ENCODE measurements around the gene SON.

The SON gene

DNA sequence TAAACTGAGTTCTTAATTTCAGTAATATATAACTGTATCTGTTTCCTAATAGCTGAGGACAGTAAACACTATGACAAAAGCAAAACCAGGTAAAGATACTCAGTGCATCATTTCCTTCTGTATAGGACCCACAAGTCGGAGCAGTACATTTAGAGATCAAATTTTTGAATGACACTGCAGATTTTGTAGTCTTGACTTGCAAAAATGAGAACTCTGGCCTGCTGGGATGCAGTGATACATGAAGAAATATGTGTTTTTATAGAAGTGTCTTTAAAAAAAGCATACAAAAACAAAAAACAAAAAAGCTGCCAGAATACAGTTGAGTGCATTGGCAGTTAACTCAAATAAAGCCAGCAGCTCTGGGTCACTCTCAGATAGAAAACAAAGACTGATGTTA lies 19.9 kb upstream of the SON start:
- TF ChIP-seq, protein P1, sequence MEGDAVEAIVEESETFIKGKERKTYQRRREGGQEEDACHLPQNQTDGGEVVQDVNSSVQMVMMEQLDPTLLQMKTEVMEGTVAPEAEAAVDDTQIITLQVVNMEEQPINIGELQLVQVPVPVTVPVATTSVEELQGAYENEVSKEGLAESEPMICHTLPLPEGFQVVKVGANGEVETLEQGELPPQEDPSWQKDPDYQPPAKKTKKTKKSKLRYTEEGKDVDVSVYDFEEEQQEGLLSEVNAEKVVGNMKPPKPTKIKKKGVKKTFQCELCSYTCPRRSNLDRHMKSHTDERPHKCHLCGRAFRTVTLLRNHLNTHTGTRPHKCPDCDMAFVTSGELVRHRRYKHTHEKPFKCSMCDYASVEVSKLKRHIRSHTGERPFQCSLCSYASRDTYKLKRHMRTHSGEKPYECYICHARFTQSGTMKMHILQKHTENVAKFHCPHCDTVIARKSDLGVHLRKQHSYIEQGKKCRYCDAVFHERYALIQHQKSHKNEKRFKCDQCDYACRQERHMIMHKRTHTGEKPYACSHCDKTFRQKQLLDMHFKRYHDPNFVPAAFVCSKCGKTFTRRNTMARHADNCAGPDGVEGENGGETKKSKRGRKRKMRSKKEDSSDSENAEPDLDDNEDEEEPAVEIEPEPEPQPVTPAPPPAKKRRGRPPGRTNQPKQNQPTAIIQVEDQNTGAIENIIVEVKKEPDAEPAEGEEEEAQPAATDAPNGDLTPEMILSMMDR (IDR thresholded peaks at IDR 0.05; ENCODE audit: control extremely low read depth, extremely low read depth, low read depth, missing control alignments) = no peak
- CTCF ChIA-PET = no interaction called here
- DNase-seq (ENCODE audit: extremely low spot score) = no peak
- POLR2A ChIA-PET = no interaction called here

DNA sequence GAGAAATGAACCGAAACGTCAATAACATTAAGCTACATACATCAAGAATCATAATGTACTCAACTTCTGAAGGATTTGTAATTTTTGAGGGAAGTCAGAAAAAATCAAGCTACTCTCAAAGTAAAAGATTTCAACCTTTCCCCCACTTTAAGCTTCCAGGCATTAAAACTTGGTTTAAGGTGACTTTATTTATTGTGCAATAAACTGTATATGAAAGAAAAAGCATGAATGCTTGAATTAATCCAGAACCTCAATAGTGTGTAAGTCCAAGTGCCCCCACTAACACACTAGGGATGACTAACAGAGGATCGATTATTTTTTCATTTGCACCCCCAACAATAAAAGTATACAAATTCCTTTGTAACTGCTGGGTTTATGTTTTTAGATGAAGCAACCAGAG lies 11.8 kb upstream of the SON start:
- ChIA-PET CTCF (interaction anchor here (1.0 kb wide), 1 partner anchor 169 kb away, joined by 4 read pairs; no protein-coding TSS in a partner anchor), POLR2A (interaction anchor here (0.7 kb wide), 1 partner anchor 40 kb away, joined by 4 read pairs; no protein-coding TSS in a partner anchor)
- no peak for DNase-seq (ENCODE audit: extremely low spot score)
- TF ChIP-seq, protein P1 (IDR thresholded peaks at IDR 0.05; ENCODE audit: control extremely low read depth, extremely low read depth, low read depth, missing control alignments) = no peak

DNA sequence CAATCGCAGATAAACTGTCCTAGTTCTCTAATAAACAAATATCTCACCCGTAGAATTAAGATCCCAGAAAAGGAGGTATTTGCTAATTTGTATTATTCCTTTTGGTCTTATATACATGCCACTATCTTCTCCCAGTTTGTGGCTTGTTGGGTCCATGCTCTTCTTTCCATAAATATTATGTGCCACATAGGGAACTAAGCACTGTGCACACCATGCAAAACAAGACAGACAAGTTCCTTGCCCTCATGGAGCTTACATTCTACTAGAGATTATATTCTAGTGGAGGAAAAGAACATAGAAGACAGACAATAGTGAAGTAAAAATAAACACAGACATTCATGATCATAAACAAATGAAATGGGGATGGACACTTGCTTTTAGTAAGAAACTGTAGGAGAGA lies 5.6 kb upstream of the SON start:
- ChIA-PET CTCF (interaction anchor here (1.1 to 1.2 kb wide), 2 partner anchors 20 to 176 kb away, joined by 3 to 4 read pairs; no protein-coding TSS in a partner anchor), POLR2A (no interaction called here)
- DNase-seq (ENCODE audit: extremely low spot score) = no peak
- TF ChIP-seq, protein P1 (IDR thresholded peaks at IDR 0.05; ENCODE audit: control extremely low read depth, extremely low read depth, low read depth, missing control alignments) = no peak

DNA sequence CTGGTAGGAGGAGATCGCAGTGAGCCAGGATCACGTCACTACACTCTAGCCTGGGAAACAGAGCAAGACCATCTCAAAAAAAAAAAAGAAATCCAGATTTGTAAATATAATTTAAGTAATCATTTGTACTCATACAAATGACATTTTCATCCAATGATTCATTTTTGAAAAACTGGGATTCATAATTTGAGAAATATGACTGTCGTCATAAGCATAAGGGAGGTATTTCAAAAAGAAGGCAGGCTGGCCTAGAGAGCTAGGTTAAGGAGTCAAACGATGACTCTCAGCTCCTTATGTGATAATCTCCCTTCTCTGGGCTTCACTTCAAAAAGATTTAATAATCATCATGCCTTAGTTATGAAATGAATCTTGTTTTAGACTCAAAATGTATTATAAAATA lies 3.2 kb upstream of the SON start:
- TF ChIP-seq, protein P1 (IDR thresholded peaks at IDR 0.05; ENCODE audit: control extremely low read depth, extremely low read depth, low read depth, missing control alignments) = no peak
- CTCF ChIA-PET = interaction anchor here (1.5 kb wide), 1 partner anchor 48 kb away, joined by 3 read pairs; the partner anchor contains the start of gene DNAJC28
- POLR2A ChIA-PET = no interaction called here
- no peak for DNase-seq (ENCODE audit: extremely low spot score)

DNA sequence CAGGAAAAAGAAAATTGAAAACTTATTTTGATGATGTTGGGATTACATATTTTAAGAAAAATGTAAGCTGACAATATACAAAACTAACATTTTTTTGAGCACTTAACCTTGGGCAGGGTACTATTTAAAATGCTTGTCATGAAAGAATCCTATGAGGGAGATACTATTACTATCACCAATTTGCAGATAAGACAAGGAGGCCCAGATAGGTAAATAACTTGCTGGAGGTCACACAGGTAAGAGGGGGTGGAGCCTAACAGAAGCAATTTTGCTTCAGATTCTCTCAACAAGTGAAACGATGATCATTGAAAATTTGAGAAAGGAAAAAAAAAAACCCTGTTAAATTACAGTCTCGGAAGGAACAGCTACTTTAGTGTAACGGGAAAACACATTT lies 2.1 kb upstream of the SON start:
- CTCF ChIA-PET = interaction anchor here (1.5 kb wide), 1 partner anchor 49 kb away, joined by 3 read pairs; the partner anchor contains the start of gene DNAJC28
- TF ChIP-seq, protein P1 (IDR thresholded peaks at IDR 0.05; ENCODE audit: control extremely low read depth, extremely low read depth, low read depth, missing control alignments) = no peak
- POLR2A ChIA-PET = no interaction called here
- no peak for DNase-seq (ENCODE audit: extremely low spot score)

DNA sequence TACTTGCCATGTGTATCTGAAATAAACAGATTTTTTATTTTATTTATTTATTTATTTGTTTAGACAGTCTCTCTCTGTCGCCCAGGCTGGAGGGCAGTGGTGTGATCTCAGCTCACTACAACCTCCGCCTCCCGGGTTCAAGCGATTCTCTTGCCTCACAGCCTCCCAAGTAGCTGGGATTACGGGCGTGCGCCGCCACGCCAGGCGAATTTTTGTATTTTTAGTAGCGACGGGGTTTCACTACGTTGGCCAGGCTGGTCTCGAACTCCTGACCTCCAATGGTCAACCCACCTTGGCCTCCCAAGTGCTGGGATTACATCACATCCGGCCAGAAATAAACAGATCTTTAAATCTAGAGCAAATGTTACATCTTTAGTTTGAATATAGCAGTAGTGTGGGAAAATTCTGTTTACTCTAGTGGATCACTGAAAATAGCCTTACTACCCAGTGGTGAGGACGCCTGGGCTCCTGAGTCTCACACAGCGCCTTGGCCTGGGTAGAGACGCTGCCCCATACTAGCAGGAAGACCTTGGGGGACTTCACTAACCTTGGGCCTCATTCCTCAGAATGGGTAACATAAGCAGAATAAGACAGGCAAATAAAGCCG lies 1.6 kb upstream of the SON start:
- DNase-seq (ENCODE audit: extremely low spot score) = no peak
- ChIA-PET POLR2A (interaction anchor here (1.5 kb wide), 1 partner anchor 16 kb away, joined by 4 read pairs; no protein-coding TSS in a partner anchor), CTCF (interaction anchor here (1.5 to 1.7 kb wide), 2 partner anchors 50 to 65 kb away, joined by 3 to 4 read pairs; partner anchors contain the start of gene DNAJC28)
- TF ChIP-seq, protein P1 (IDR thresholded peaks at IDR 0.05; ENCODE audit: control extremely low read depth, extremely low read depth, low read depth, missing control alignments) = no peak

All from GM10248 (cell line).